Nucleus accumbens (tissue), 56 donors: ENCODE measurements around the gene ZCCHC2.

Experiments used
- DNase-seq, 56 donors: peaks; one replicate each; lab custom pipeline; 2025; lab: John Stamatoyannopoulos, UW

Gene ZCCHC2

DNA sequence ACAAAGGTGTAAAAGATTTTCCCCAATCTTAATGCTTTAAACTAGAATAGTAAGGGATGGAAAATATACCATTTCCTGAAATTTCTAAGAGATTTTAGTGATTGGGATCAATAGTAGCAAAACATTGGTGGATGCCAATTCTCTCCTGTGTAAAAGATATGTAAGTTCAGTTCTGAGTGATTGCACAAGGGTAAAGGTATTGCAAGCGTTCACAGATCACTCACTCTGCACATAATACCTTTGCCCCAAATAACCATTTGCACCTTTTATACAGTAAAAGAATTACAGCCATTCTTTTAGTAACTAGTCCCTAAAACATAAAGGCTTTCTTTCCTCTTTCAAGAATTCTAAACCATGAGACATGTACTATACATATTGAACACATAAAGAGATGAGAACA, 13.0 kb upstream of the ZCCHC2 start:
- DNase-seq: no peak

DNA sequence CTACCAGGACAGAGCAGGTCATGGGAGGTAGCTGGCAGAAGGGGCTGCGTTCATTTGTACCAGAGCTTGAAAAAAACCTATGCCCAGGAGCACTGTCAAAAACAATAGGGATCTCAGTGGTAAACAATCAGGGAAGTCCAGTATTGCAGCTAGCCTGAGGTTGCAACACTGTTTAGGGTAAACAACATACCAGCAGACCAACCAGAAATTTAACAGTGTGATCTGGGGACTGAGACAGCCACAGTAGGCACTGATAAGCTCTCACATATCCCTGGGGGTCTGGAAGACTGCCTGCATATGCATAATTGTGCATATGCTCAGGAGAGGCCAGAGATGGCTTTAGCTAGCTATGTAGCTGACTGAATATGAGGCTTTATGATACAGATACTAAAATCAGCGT, 12.0 kb upstream of the ZCCHC2 start:
- no peak for DNase-seq

DNA sequence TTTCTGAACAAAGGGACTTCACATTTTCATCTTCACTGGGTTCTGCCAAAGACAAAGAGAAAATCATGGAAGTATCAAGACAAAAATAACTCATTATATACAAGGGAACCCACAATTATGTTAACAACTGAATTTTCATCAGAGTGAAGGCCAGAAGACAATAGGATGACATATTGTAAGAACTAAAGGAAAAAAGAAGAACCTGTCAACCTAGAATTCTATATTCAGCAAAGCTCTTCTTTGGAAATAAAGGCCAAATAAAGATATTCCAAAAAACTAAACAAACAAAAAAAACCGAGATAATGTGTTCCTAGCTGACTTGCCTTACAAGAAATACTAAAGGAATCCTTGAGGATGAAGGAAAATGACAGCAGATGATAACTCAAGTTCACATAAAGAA, 10.3 kb upstream of the ZCCHC2 start:
- no peak for DNase-seq

DNA sequence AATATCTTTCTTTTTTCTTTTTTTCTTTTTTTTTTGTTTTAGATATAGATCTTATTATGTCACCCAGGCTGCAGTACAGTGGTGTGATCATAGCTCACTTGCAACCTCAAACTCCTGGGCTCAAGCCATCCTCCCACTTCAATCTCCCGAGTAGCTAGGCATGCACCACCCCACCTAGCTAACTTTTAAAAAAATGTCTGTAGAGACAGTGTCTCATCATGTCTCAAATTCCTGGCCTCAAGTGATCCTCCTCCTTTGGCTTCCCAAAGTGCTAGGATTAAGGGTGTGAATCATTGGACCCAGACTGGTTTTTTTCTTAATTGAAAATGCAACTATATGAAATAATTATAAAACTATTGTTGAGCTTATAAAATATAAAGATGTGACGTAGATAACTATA, 9.8 kb upstream of the ZCCHC2 start:
- no peak for DNase-seq

DNA sequence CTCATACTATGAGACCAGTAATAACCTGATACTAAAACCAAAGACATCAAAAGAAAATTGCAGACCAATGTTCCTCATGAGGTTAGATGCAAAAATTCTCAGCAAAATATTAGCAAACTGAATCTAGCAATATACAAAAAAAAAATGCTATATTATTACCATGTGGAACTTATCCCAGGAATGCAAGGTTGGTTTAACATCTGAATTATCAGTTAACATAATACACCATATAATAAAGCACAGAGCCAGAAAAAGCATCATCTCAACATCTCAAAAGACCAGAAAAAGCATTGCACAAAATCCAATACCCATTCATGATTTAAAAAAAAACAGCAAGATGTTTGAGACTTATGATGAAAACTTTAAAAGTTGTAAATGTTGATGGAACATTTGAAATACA, 8.3 kb upstream of the ZCCHC2 start:
- DNase-seq: no peak

DNA sequence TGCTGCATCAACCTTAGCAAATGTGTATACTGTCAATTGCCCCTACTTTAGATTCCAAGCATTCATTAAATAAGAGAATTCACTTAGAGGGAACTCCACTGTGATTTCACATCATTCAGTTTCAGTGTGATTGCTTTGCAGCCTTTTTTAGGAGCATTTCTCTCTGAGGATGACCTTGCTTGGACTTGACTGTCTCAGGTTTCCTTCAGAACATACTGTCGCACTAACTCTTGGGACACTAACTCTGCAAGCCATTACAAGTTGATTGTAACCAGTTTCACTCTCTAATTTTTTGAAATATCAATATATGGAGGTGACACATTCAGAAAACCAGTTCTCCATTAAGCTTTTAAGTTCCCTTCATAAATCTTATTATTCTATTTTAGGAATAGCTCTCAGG, 6.6 kb upstream of the ZCCHC2 start:
- no peak for DNase-seq

DNA sequence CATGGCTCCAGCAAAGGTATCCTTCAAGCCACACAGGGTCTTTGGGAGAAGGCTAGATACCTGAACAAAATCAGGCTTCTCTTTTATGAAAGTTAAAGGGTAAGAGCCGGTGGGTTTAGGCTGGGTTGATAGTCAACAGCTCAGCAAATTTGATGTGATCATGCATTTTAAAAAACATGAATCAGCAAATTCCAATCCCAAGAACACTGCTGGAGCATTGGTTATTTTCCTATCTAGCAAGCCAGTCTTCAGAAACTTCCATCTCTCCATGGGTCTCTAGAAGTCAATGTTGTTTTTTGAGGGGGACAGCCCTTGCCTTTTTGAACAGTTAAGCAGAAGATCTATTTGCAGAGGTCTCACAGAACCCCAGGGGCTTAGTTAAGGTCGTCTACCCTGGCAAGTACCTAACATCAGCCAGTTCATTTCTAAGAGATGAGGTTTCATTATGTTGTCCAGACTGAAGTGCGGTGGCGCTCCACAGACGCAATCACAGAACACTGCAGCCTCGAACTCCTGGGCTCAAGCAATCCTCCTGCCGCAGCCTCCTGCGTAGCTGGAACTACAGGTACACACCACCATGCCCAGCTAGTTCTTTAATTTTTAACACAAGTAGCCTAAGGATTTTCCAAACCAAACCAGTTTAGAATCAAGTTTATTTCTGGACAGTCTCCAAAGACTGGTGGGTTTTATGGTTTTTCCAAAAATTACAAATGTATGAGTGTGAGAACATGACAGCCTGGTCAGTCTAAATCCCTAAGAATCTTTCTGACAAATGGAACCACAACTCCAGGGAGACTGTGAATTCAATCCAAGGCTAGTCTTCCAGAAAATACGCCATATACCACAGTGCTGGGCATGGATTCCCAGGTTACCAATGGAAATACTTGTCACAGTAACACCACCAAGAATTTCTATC, 4.1 kb upstream of the ZCCHC2 start:
- DNase-seq: no peak

DNA sequence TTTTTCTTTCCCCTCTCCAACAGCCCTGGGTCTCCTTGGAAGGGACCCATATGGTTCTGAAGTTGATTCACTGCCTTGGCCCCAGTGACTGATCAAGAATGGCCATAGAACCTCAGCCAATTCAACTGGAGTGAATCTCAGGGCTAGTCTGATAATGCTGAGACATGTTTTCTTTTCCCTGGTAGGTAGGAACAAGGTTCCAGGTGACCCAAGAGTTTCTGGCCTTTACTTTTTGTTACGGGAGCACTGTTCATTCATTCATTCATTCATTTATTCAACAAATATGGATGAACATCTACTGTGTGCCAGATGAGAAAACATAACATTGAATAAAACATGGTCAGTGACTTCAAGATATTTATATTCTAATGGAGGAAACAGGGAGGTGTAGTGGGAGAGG, 3.1 kb upstream of the ZCCHC2 start:
- no peak for DNase-seq

DNA sequence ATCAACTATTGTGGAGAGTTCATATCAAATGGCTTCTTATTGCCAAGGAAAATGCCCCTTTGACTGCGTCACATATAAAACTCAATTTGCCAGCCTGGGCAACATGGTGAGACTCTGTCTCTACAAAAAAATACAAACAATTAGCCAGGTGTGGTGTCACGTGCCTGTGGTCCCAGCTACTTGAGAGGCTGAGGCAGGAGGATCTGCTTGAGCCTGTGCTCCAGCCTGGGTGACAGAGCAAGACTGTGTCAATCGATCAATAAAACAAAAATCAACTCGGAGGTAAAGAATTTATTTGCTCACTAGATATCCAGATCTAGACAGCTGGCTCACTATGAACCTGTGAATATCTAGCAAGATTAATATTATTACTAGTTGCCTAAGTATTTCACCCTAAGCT, 1.7 kb upstream of the ZCCHC2 start:
- no peak for DNase-seq

DNA sequence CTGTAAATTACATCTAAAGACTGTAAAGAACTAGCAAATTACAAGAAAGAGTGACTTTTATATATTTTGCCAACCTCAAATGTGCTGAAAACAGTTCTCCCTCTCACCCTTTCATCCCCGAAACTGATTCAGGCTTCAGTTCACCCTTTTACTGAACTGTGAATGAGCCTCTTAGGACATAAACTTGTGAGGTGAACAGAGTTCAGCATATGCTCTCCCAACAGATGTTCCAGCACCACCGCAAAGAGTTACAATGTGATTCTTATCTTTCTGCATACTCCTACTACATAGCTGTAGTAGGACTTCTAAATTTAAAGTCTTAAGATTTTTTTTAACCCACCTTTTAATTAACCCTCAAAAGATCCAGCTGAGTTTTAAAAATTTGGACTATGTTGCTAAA, 1.2 kb upstream of the ZCCHC2 start:
- DNase-seq: no peak

DNA sequence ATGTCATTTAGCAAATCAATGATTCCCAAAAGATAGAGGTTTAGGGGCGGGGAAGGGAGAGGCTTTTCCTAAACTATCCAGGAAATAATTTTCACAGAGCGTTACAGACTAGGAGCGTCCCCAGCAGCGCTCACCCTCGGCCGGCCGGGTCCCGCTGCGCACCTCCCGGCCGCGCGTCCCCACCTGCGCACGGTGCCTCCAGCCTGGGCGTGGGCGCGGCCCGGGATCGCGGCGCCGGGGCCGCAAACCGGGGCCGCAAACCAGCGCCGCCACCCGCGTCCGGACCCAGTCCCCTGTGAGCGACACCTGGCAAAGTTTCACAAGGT, 684 bp upstream of the ZCCHC2 start:
- no peak for DNase-seq

DNA sequence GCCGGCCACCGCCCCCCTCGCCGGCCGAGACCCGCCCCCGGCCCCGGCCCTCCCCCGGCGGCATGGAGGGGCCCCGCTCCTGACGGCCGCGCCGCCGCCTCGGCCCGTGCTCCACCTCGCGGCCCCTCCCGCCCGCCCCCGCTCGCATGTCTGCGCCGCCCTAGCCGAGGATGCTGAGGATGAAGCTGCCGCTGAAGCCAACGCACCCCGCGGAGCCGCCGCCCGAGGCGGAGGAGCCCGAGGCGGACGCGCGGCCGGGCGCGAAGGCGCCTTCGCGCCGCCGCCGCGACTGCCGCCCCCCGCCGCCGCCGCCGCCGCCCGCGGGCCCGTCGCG, 397 bp downstream of the ZCCHC2 start:
- no peak for DNase-seq

DNA sequence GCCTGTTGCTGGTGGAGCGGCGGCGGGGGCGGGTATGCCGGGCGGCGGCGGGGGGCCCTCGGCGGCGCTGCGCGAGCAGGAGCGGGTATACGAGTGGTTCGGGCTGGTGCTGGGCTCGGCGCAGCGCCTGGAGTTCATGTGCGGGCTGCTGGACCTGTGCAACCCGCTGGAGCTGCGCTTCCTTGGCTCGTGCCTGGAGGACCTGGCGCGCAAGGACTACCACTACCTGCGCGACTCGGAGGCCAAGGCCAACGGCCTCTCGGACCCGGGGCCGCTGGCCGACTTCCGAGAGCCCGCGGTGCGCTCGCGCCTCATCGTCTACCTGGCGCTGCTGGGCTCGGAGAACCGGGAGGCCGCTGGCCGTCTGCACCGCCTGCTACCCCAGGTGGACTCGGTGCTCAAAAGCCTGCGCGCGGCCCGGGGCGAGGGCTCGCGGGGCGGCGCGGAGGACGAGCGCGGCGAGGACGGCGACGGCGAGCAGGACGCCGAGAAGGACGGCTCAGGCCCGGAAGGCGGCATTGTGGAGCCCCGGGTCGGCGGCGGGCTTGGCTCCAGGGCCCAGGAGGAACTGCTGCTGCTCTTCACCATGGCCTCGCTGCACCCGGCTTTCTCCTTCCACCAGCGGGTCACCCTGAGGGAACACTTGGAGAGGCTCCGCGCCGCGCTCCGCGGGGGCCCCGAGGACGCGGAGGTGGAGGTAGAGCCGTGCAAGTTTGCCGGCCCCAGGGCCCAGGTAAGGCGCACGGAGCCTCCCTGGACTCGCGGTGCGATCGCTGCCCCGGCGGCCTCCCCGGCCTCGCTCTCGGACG, 1.0 kb downstream of the ZCCHC2 start:
- peak in 39 of 56 donors; percentile 12 to 68 (median 44) for DNase-seq

DNA sequence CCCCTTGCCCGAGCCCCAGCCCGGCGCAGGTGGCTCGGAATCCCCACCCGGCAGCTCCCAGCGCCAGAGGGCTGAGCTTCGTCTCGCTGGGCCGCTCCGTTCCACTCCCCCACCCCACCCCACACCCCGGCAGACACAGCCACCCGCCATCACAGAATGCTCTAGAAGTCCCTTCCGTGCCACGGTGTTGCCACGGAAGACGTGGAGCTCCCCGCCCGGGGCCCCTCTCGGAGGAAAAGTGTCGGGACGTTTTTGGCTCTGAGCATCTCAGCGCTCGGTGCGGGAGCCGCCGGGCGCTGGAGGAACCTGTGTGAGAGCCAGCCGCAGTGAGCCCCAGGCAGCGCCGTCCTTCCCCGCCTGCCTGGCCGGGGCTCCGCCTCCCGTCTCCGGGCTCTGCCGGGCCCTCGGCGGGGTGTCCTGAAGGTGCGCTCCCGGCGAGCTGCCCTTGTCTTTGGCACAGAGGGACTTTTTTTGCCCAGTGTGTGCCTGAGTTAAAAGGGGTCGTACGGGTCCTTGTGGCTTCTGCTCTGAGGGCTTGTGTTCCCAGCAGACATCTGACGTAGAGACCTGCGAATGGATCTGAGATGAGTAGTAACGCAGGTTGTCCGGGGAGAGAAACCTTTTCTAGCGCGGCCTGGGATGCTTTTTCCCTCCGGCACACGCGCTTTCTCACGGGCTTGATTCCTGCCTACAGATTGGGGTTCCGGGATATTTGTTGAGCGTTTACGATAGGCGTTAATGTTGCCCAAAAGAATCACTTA, 1.8 kb downstream of the ZCCHC2 start:
- peak in 53 of 56 donors; percentile 8 to 87 (median 61) for DNase-seq

DNA sequence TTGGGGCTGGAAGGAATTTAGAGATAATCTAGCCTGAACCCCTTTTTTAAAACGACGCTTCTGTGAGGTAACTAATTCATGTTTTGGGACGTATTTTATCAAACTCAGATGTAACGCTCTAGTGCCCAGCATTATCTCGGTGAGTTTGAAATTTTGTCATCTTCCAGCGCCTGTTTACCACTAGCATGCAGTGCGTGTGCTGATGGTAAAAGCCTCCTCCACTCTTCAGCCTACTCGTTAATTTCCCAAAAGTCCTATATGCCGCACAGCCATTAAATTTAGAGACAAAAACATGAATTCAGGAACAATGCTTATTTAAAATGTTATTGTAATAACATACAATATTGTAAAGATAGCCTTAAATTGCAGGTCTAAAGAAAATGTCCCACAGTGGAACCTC, 2.8 kb downstream of the ZCCHC2 start:
- no peak for DNase-seq

DNA sequence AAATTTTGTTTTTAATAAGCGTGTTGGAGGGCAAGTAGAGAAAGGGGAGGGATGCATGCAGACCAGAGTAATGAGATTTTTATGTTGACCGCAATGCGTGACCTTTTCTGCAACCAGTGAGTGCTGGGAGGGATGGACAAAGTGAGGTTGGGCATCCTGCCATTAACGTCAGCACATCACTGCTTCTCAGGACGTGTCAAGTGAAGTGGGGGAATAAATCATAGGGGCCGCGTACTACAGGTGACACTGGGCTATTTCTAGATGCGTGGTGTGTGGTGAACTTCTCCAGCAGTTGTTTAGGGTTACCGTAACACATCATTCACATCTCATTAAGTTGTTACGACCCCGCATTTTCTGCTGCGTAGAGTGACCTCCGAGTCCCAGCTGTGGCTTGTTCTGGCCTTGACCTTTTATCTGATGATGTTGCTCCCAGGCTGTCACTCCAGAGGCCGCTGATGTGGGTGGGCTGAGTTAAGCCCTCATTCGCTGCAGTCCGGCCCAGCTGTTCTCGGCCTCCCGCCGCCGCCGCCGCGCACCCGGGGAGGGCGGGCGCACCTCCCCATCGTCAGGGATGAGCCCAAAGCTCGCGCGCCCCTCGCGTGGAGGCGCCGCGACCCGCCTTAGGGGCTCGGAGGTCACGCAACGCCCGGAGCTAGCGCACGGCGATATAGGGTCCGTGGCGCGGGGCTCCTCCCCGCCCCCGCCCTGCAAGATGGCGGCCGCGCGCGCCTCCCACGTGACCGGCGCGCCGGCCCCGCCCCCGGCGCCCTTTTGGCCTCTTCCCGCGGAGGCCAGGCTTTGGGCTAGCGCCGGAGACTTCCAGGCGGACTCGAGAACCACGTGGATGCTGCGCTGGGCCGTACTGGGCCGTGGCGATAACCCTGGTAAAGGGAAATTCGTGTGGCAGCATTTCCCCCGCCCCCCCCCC, 3.5 kb downstream of the ZCCHC2 start:
- DNase-seq: peak in 54 of 56 donors; percentile 4 to 90 (median 71)

DNA sequence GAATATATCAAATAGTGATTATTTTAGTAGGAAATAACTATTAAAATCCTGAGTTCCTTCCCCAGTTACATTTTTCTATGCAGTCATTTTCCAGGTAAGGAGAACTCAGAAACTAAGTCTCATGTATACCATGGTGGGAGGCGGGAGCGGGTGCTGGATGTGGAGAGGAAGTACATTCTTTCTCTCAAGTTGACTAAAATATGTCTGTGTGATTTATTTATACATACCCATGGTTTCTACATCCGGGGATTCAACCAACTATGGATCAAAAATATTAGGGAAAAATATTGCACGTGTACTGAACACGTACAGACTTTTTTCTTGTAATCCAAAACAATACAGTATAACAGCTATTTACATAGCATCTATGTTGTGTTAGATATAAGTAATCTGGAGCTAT, 6.8 kb downstream of the ZCCHC2 start:
- no peak for DNase-seq

DNA sequence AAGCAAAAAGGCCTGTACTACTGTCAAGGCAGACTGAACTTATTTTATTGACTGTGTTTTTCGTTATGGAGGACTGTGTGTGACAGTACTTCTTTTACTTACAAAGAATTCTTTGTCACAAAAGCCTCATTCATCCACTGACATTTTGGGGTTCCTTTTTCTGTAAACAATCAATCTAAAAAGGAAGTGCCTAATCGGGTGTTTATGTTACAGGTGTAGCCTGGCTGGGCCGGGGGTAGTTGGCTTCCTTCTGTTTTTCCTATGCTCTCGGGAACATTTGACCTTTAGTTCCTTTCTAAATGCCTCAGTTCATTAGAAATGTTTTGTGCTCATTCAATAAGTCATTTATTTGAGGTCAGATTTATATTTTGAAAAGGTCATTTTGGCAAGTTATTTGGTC, 8.3 kb downstream of the ZCCHC2 start:
- DNase-seq: no peak

DNA sequence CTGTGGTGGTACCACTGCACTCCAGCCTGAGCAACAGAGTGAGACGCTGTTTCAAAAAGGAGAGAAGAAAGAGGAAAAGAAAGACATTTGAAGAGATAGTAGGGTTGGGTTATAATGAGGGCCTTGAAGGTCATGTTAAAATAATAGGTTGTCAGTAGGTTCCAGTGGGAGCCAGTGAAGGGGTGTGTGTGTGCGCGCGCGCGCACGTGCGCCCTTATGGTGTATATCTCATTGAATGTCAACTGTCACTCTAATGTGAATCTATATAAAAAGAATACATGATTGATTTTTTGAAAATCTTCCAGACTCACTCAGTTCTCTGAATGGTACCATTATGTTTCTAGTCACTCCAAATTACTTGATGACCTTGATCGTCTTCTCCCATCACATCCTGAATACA, 9.1 kb downstream of the ZCCHC2 start:
- DNase-seq: no peak

DNA sequence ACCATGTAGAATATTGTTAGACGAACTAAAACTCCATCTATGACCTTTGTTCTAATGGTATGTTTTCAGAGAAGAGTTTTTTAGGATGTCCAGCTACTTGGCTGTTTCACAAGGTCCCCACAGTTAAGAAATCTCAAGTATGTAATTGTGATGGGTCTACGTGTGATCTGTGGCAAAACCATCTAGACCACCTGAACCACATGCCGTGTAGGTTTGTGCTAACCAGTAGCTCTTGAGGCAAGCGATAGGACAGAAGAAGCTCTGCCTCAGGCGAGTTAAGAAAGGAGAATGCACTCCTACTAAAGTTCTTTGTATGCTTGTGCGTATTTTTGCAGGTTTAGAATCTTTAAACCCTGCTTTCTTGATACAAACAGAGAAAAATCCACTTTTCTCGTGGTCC, 13.2 kb downstream of the ZCCHC2 start:
- no peak for DNase-seq
